Esophagus (tissue), 2 donors: ENCODE results near the gene DET1. TPM values are rescaled to one million over a fixed set of nuclear protein-coding genes. Genes with fewer than 3 reads are reported as not detected.

Experiments
- H3K27ac ChIP-seq, 2 donors: one replicate each; pipeline ENCODE4 v1.5.1; 2013; ENCODE audit warnings: low read depth in 2 of 2, mild to moderate bottlenecking in 2 of 2, inconsistent platforms in 1 of 2, low read length in 1 of 2, moderate library complexity in 1 of 2
- H3K27me3 ChIP-seq, 2 donors: one replicate each; pipeline ENCODE4 v1.6.1; 2013; ENCODE audit warnings: low read length in 2 of 2, control low read depth in 1 of 2, mild to moderate bottlenecking in 1 of 2; ENCODE audit not compliant: insufficient read depth in 2 of 2, control insufficient read depth in 1 of 2
- H3K36me3 ChIP-seq, 2 donors: one replicate each; pipeline ENCODE4 v1.6.1; 2013; ENCODE audit warnings: low read length in 1 of 2; ENCODE audit not compliant: control insufficient read depth in 2 of 2, insufficient read depth in 2 of 2
- H3K4me1 ChIP-seq, 2 donors: one replicate each; pipeline ENCODE4 v1.6.1; 2013; ENCODE audit warnings: low read length in 1 of 2; ENCODE audit not compliant: control insufficient read depth in 2 of 2, insufficient read depth in 2 of 2
- H3K4me3 ChIP-seq, 2 donors: one replicate each; pipeline ENCODE4 v1.5.1; 2013; ENCODE audit warnings: low read length in 2 of 2, mild to moderate bottlenecking in 2 of 2, low read depth in 1 of 2, moderate library complexity in 1 of 2
- H3K9me3 ChIP-seq, 2 donors: one replicate each; pipeline ENCODE4 v1.6.1; 2013; ENCODE audit warnings: mild to moderate bottlenecking in 2 of 2, low read depth in 1 of 2, low read length in 1 of 2, moderate library complexity in 1 of 2; ENCODE audit not compliant: control insufficient read depth in 2 of 2, insufficient read depth in 1 of 2
- WGBS, 2 donors: extraction: QIAGEN DNeasy Blood & Tissue Kit; methylation state at CpG; one replicate each; pipeline ENCODE4 v1.1.7; 2013; 5-methylcytosine and 5-hydroxymethylcytosine counted together
- polyA plus RNA-seq, 2 donors: library from polyadenylated mRNA; stranded (reverse); fragments of 200-250 nt; gene quantifications; one replicate each; pipeline ENCODE4 v1.2.3, GENCODE V29; 2013
- donor health status: healthy with polysubstance abuse.
- donor health status: Bipolar disorder and iron deficiency.

The DET1 gene
- polyA plus RNA-seq, 2 donors = 0.82 to 0.92 TPM

- peaks cover 5 to 16% of the 10 kb centered on the region in 2 donors for H3K36me3 ChIP-seq
- 89 to 94% methylated on average over 4 of the region's 4 CpGs for WGBS, 2 donors
- peak overlapping the region in 1 of 2 donors; percentile 95 for H3K4me3 ChIP-seq
- no peaks in the 10 kb centered on the region for H3K27me3 ChIP-seq
- no peak overlapping the region for H3K27ac ChIP-seq
- no peaks in the 10 kb centered on the region for H3K9me3 ChIP-seq
- no peaks in the 10 kb centered on the region for H3K4me1 ChIP-seq
Observed at GRCh38 chr15:88465633-88466224, 80.8 kb downstream of the DET1 start.

GRCh38 chr15:88463870-88464532, 82.5 kb downstream of the DET1 start:
- H3K27me3 ChIP-seq = no peaks in the 10 kb centered on the region
- H3K4me1 ChIP-seq = no peaks in the 10 kb centered on the region
- H3K27ac ChIP-seq = no peak overlapping the region
- peaks cover 5 to 22% of the 10 kb centered on the region in 2 donors for H3K36me3 ChIP-seq
- no peaks in the 10 kb centered on the region for H3K9me3 ChIP-seq
- no peak overlapping the region for H3K4me3 ChIP-seq
- 60 to 82% methylated on average over 2 of the region's 2 CpGs for WGBS, 2 donors

Other genes with a start within 250 kb of the DET1 start
- 10 to 100 TPM; 18.2 to 42.8 TPM for gene MRPL46, start 79.3 kb downstream of the DET1 start, polyA plus RNA-seq
- 10 to 100 TPM; 23.7 to 42.3 TPM for gene MRPS11, start 79.0 kb downstream of the DET1 start, polyA plus RNA-seq
- gene AEN, start 74.7 kb upstream of the DET1 start, polyA plus RNA-seq = 10 to 100 TPM in 1 of 2 donors, 1 to 10 TPM in 1; 5.5 to 10.1 TPM
- gene ISG20, start 92.3 kb upstream of the DET1 start, polyA plus RNA-seq = 10 to 100 TPM; 25.1 to 30.4 TPM